ENCODE results near the gene SSTR3. TPM values are rescaled to one million over a fixed set of nuclear protein-coding genes. Genes with fewer than 3 reads are reported as not detected.

Gene SSTR3
- total and polyA plus RNA-seq, 2 donors (not counting 1 experiment from before 2014, with no cell fraction given): 0.64 to 0.98 TPM

- H3K4me1 Mint-ChIP-seq: peaks cover 75% of the 10 kb centered on the region
- H4K20me1 ChIP-seq (ENCODE audit: control insufficient read depth, insufficient read depth, low read length, poor library complexity, severe bottlenecking): no peaks in the 10 kb centered on the region
- no peaks in the 10 kb centered on the region for H3K27me3 Mint-ChIP-seq
- 83% methylated on average over 4 of the region's 6 CpGs for WGBS (ENCODE audit: insufficient coverage)
- no peak for DNase-seq
- H3K4me3 ChIP-seq (ENCODE audit: control extremely low read depth in 1 of 5, extremely low read depth in 1 of 5, insufficient read depth in 1 of 5, low read depth in 2 of 5, low read length in 4 of 5): peak overlapping the region in 2 of 5 experiments; percentile 16 to 29
- H3K27me3 ChIP-seq (replicated peaks in 1 of 4; ENCODE audit: control extremely low read depth in 1 of 4, control insufficient read depth in 3 of 4, insufficient read depth in 4 of 4, low read length in 3 of 4): no peaks in the 10 kb centered on the region
- H3K4me2 ChIP-seq (replicated peaks; ENCODE audit: low read depth, low read length, poor library complexity, severe bottlenecking): peak overlapping the region; percentile 78
- peak overlapping the region; percentile 69 for H3K4me3 Mint-ChIP-seq
- peaks cover 24% of the 10 kb centered on the region for H3K79me2 ChIP-seq (ENCODE audit: control insufficient read depth, insufficient read depth, low read length)
- ChIA-PET POLR2A (interaction anchor here (1.4 to 4.0 kb wide), 4 partner anchors 10 to 25 kb away, joined by 5 to 21 read pairs (median 14); partner anchors contain the start of gene RAC2), CTCF (interaction anchor here (1.4 to 11.7 kb wide), 4 partner anchors 14 to 41 kb away, joined by 3 to 129 read pairs (median 54); partner anchors contain the start of gene RAC2)
- peaks cover 0 to 12% (median 0%) of the 10 kb centered on the region in 3 donors for H3K9me3 ChIP-seq (ENCODE audit: control extremely low read depth in 1 of 3, control insufficient read depth in 2 of 3, insufficient read depth in 1 of 3, low read length in 2 of 3)
- peak overlapping the region; percentile 52 for H3K9ac ChIP-seq (ENCODE audit: low read length)
- peak overlapping the region; percentile 94 for H3K27ac Mint-ChIP-seq
- H3K27ac ChIP-seq (ENCODE audit: low read length in 2 of 2): peak overlapping the region; percentile 87 to 93
- H3K36me3 ChIP-seq (replicated peaks in 1 of 2; ENCODE audit: control extremely low read depth in 1 of 2, control insufficient read depth in 1 of 2, extremely low read depth in 1 of 2, insufficient read depth in 2 of 2, low read length in 1 of 2): peaks cover 0 to 13% of the 10 kb centered on the region in 2 experiments
- H2AFZ ChIP-seq (ENCODE audit: insufficient read depth, low read depth, low read length, poor library complexity, severe bottlenecking): no peak overlapping the region
- peaks cover 72 to 80% of the 10 kb centered on the region in 2 donors for H3K4me1 ChIP-seq (ENCODE audit: control insufficient read depth in 2 of 2, insufficient read depth in 2 of 2, low read length in 2 of 2)
- no peak for ATAC-seq (ENCODE audit: low read depth)
- TF ChIP-seq EZH2 (IDR thresholded peaks at IDR 0.05; ENCODE audit: borderline replicate concordance, insufficient read depth, low read depth, low read length, poor library complexity, severe bottlenecking): no peak
- no peak for TF ChIP-seq CTCF (IDR thresholded peaks at IDR 0.05)
- H3K9me3 Mint-ChIP-seq (ENCODE audit: insufficient read depth): no peaks in the 10 kb centered on the region
- intact Hi-C loops (cut with micrococcal nuclease): loop anchor here (1.0 kb wide), 2 partner anchors 11 to 23 kb away; no protein-coding TSS in a partner anchor
These were observed 7.3 kb upstream of the SSTR3 start for GRCh38 chr22:37219533-37219932.

GRCh38 chr22:37218771-37219411, 6.6 kb upstream of the SSTR3 start:
- no CpG with 5 or more reads among the region's 7 CpGs for WGBS (ENCODE audit: insufficient coverage)
- Mint-ChIP-seq H3K4me1 (peaks cover 68% of the 10 kb centered on the region), H3K9me3 (ENCODE audit: insufficient read depth) (no peaks in the 10 kb centered on the region), H3K4me3 (peak overlapping the region; percentile 69), H3K27me3 (no peaks in the 10 kb centered on the region), H3K27ac (peak overlapping the region; percentile 94)
- Histone ChIP-seq H3K9me3 (ENCODE audit: control extremely low read depth in 1 of 3, control insufficient read depth in 2 of 3, insufficient read depth in 1 of 3, low read length in 2 of 3) (peaks cover 0 to 8% (median 0%) of the 10 kb centered on the region in 3 donors), H3K4me3 (ENCODE audit: control extremely low read depth in 1 of 5, extremely low read depth in 1 of 5, insufficient read depth in 1 of 5, low read depth in 2 of 5, low read length in 4 of 5) (peak overlapping the region in 4 of 5 experiments; percentile 11 to 29 (median 22)), H3K4me2 (replicated peaks; ENCODE audit: low read depth, low read length, poor library complexity, severe bottlenecking) (peak overlapping the region; percentile 78), H3K79me2 (ENCODE audit: control insufficient read depth, insufficient read depth, low read length) (peaks cover 23% of the 10 kb centered on the region), H3K36me3 (replicated peaks in 1 of 2; ENCODE audit: control extremely low read depth in 1 of 2, control insufficient read depth in 1 of 2, extremely low read depth in 1 of 2, insufficient read depth in 2 of 2, low read length in 1 of 2) (peaks cover 0 to 7% of the 10 kb centered on the region in 2 experiments), H3K27me3 (replicated peaks in 1 of 4; ENCODE audit: control extremely low read depth in 1 of 4, control insufficient read depth in 3 of 4, insufficient read depth in 4 of 4, low read length in 3 of 4) (no peaks in the 10 kb centered on the region), H3K9ac (ENCODE audit: low read length) (peak overlapping the region; percentile 52), H3K4me1 (ENCODE audit: control insufficient read depth in 2 of 2, insufficient read depth in 2 of 2, low read length in 2 of 2) (peaks cover 65 to 74% of the 10 kb centered on the region in 2 donors), H3K27ac (ENCODE audit: low read length in 2 of 2) (peak overlapping the region; percentile 87 to 93), H2AFZ (ENCODE audit: insufficient read depth, low read depth, low read length, poor library complexity, severe bottlenecking) (no peak overlapping the region), H4K20me1 (ENCODE audit: control insufficient read depth, insufficient read depth, low read length, poor library complexity, severe bottlenecking) (no peaks in the 10 kb centered on the region)
- POLR2A ChIA-PET: interaction anchor here (1.0 to 4.0 kb wide), 5 partner anchors 11 to 26 kb away, joined by 5 to 21 read pairs (median 10); partner anchors contain the start of gene RAC2
- ATAC-seq (ENCODE audit: low read depth) (peak; percentile 88), DNase-seq (peak; percentile 93)
- TF ChIP-seq EZH2 (IDR thresholded peaks at IDR 0.05; ENCODE audit: borderline replicate concordance, insufficient read depth, low read depth, low read length, poor library complexity, severe bottlenecking) (no peak), CTCF (IDR thresholded peaks at IDR 0.05) (no peak)
- CTCF ChIA-PET: interaction anchor here (2.9 to 11.7 kb wide), 4 partner anchors 11 to 42 kb away, joined by 17 to 129 read pairs (median 54); partner anchors contain the start of gene RAC2
- intact Hi-C loops (cut with micrococcal nuclease): loop anchor here (1.0 kb wide), 3 partner anchors 11 to 23 kb away; no protein-coding TSS in a partner anchor

All from B cell (primary cell).